ENCODE results near the gene PLK2. TPM values are rescaled to one million over a fixed set of nuclear protein-coding genes. Genes with fewer than 3 reads are reported as not detected.

PLK2 gene
- polyA plus RNA-seq, 1 donor (not counting 4 experiments of a cell fraction or from before 2014, with no cell fraction given), result 295 TPM

- TF ChIP-seq EZH2 (IDR thresholded peaks at IDR 0.05; ENCODE audit: low read length) (no peak), CTCF (optimal IDR thresholded peaks at IDR 0.05 in 1 of 3, IDR thresholded peaks at IDR 0.05 in 1 of 3, conservative IDR thresholded peaks at IDR 0.05 in 1 of 3; ENCODE audit: extremely low read depth in 1 of 3, insufficient read depth in 2 of 3, low read length in 3 of 3) (no peak)
- no peak overlapping the region for H3K4me2 ChIP-seq (ENCODE audit: control insufficient read depth, extremely low read depth, insufficient read depth, low read depth, low read length)
- H3K79me2 ChIP-seq (ENCODE audit: control insufficient read depth, insufficient read depth, low read length), result no peaks in the 10 kb centered on the region
- no peak overlapping the region for H3K27ac ChIP-seq (ENCODE audit: control insufficient read depth, insufficient read depth, low read length)
- H3K36me3 ChIP-seq (ENCODE audit: control insufficient read depth in 2 of 2, extremely low read depth in 1 of 2, insufficient read depth in 2 of 2, low read length in 2 of 2), result no peaks in the 10 kb centered on the region
- no peaks in the 10 kb centered on the region for H4K20me1 ChIP-seq (ENCODE audit: control insufficient read depth, extremely low read depth, insufficient read depth, low read length)
- no peak overlapping the region for H3K9ac ChIP-seq (ENCODE audit: control insufficient read depth, extremely low read depth, insufficient read depth, low read length)
- H3K4me1 ChIP-seq (ENCODE audit: control insufficient read depth, extremely low read depth, insufficient read depth, low read length), result no peaks in the 10 kb centered on the region
- H3K4me3 ChIP-seq (ENCODE audit: control insufficient read depth in 2 of 3, extremely low read depth in 1 of 3, insufficient read depth in 2 of 3, low read depth in 1 of 3, low read length in 3 of 3), result no peak overlapping the region
- no peaks in the 10 kb centered on the region for H3K27me3 ChIP-seq (ENCODE audit: control insufficient read depth, extremely low read depth, insufficient read depth, low read length)
- FAIRE-seq, result no peak
- no peaks in the 10 kb centered on the region for H3K9me3 ChIP-seq (ENCODE audit: control insufficient read depth, low read depth, low read length)
- H3K9me1 ChIP-seq (ENCODE audit: control insufficient read depth, extremely low read depth, insufficient read depth, low read length), result no peaks in the 10 kb centered on the region
- dilution Hi-C loops (cut with MboI; ENCODE audit: extremely low pct_ligation_motif_present, low sequenced_read_pairs), result no loop called here
- DNase-seq (ENCODE audit: low read depth, low spot score), result no peak
- H2AFZ ChIP-seq (ENCODE audit: control insufficient read depth, low read length), result no peak overlapping the region
Observed at GRCh38 chr5:58469896-58470295, 10.0 kb upstream of the PLK2 start.

GRCh38 chr5:58466939-58467338, 7.1 kb upstream of the PLK2 start:
- TF ChIP-seq EZH2 (IDR thresholded peaks at IDR 0.05; ENCODE audit: low read length) (no peak), CTCF (optimal IDR thresholded peaks at IDR 0.05 in 1 of 3, IDR thresholded peaks at IDR 0.05 in 1 of 3, conservative IDR thresholded peaks at IDR 0.05 in 1 of 3; ENCODE audit: extremely low read depth in 1 of 3, insufficient read depth in 2 of 3, low read length in 3 of 3) (no peak)
- Histone ChIP-seq H3K27me3 (ENCODE audit: control insufficient read depth, extremely low read depth, insufficient read depth, low read length) (no peaks in the 10 kb centered on the region), H3K4me3 (ENCODE audit: control insufficient read depth in 2 of 3, extremely low read depth in 1 of 3, insufficient read depth in 2 of 3, low read depth in 1 of 3, low read length in 3 of 3) (no peak overlapping the region), H3K4me1 (ENCODE audit: control insufficient read depth, extremely low read depth, insufficient read depth, low read length) (peaks cover 6% of the 10 kb centered on the region), H3K9me3 (ENCODE audit: control insufficient read depth, low read depth, low read length) (no peaks in the 10 kb centered on the region), H3K9me1 (ENCODE audit: control insufficient read depth, extremely low read depth, insufficient read depth, low read length) (no peaks in the 10 kb centered on the region), H3K9ac (ENCODE audit: control insufficient read depth, extremely low read depth, insufficient read depth, low read length) (no peak overlapping the region), H3K4me2 (ENCODE audit: control insufficient read depth, extremely low read depth, insufficient read depth, low read depth, low read length) (no peak overlapping the region), H2AFZ (ENCODE audit: control insufficient read depth, low read length) (no peak overlapping the region), H3K79me2 (ENCODE audit: control insufficient read depth, insufficient read depth, low read length) (no peaks in the 10 kb centered on the region), H4K20me1 (ENCODE audit: control insufficient read depth, extremely low read depth, insufficient read depth, low read length) (no peaks in the 10 kb centered on the region), H3K27ac (ENCODE audit: control insufficient read depth, insufficient read depth, low read length) (no peak overlapping the region), H3K36me3 (ENCODE audit: control insufficient read depth in 2 of 2, extremely low read depth in 1 of 2, insufficient read depth in 2 of 2, low read length in 2 of 2) (no peaks in the 10 kb centered on the region)
- DNase-seq (ENCODE audit: low read depth, low spot score) (no peak), FAIRE-seq (peak; percentile 69)
- dilution Hi-C loops (cut with MboI; ENCODE audit: extremely low pct_ligation_motif_present, low sequenced_read_pairs), result no loop called here

All from keratinocyte (primary cell).